Prostate gland (tissue), 2 donors: ENCODE data around the gene DUSP8. TPM values are rescaled to one million over a fixed set of nuclear protein-coding genes. Genes with fewer than 3 reads are reported as not detected.

ENCODE experiments used
- DNase-seq: peaks from one replicate; pipeline ENCODE4 v3.0.0-alpha.2; 2019; ENCODE audit warnings: low spot score
- H3K27ac ChIP-seq, 2 donors: fragments of 200-600 bp; sonication (generic); 2 replicates each; pipeline ENCODE4 v1.5.1; 2017 to 2019
- H3K27me3 ChIP-seq: fragments of 200-600 bp; sonication (generic); replicated peaks from 2 replicates; pipeline ENCODE4 v1.5.1; 2019; ENCODE audit not compliant: insufficient read depth
- H3K36me3 ChIP-seq, 2 donors: fragments of 200-600 bp; sonication (generic); 1 replicate in 1 of 2; 2 replicates in 1 of 2; pipeline versions ENCODE4 v1.5.1 to v1.8.1; 2017 to 2019
- H3K4me1 ChIP-seq: fragments of 200-600 bp; sonication (generic); replicated peaks from 2 replicates; pipeline ENCODE4 v1.5.1; 2019
- H3K4me3 ChIP-seq, 2 donors: fragments of 200-600 bp; sonication (generic); 2 replicates each; pipeline ENCODE4 v1.5.1; 2017 to 2019
- H3K9me3 ChIP-seq: fragments of 200-600 bp; sonication (generic); 2 replicates; pipeline ENCODE4 v1.5.1; 2017
- CTCF ChIP-seq, 4 experiments: fragments of 200-600 bp in 2 of 4; fragments of 450-650 bp in 2 of 4; sonication (generic) in 2 of 4; IDR thresholded peaks; 1 replicate in 3 of 4; 2 replicates in 1 of 4; pipeline ENCODE4 v1.5.1; 2016 to 2019; ENCODE audit warnings: antibody characterized with exemption in 4 of 4, mild to moderate bottlenecking in 2 of 4, moderate library complexity in 2 of 4
- POLR2A ChIP-seq: fragments of 450-650 bp; IDR thresholded peaks from one replicate; pipeline ENCODE4 v1.6.1; 2016; ENCODE audit warnings: antibody characterized with exemption, mild to moderate bottlenecking
- POLR2AphosphoS5 ChIP-seq: sonication (generic); formaldehyde crosslinking; IDR thresholded peaks from one replicate; pipeline ENCODE4 v1.6.1; 2017; ENCODE audit warnings: antibody characterized with exemption
- WGBS: methylation state at CpG from one replicate; pipeline ENCODE4 v1.1.5; 2018; 5-methylcytosine and 5-hydroxymethylcytosine counted together
- intact Hi-C: fragments of 100-400 bp; cut with DNase I; formaldehyde crosslinking; loops from one replicate; pipeline ENCODE4 v1.14.2; 2022
- total RNA-seq, 2 donors: library from RNA; depleted of rRNA; stranded (reverse); fragments of >200 nt; gene quantifications; one replicate each; pipeline ENCODE4 v1.1.0, GENCODE V29; 2016

The DUSP8 gene
- total RNA-seq, 2 donors from 2014 or later = 8.8 to 17.2 TPM

- H3K4me1 ChIP-seq = no peaks in the 10 kb centered on the region
- intact Hi-C loops = no loop called here
Measured at GRCh38 chr11:1522081-1522424, 50.0 kb downstream of the DUSP8 start.

GRCh38 chr11:1521382-1522080 is 50.5 kb downstream of the DUSP8 start:
- no peak for DNase-seq
- H3K36me3 ChIP-seq = no peaks in the 10 kb centered on the region
- no peaks in the 10 kb centered on the region for H3K9me3 ChIP-seq
- no peaks in the 10 kb centered on the region for H3K4me1 ChIP-seq
- WGBS = 83% methylated on average over 21 of the region's 21 CpGs
- no peak overlapping the region for H3K27ac ChIP-seq
- no peak overlapping the region for H3K4me3 ChIP-seq
- intact Hi-C loops = no loop called here
- TF ChIP-seq POLR2AphosphoS5 (no peak), POLR2A (no peak), CTCF (IDR thresholded peaks at IDR 0.05) (no peak)
- H3K27me3 ChIP-seq = no peaks in the 10 kb centered on the region

More at GRCh38 chr11:1522081-1522424, 50.0 kb downstream of the DUSP8 start:
- no peak for TF ChIP-seq POLR2A
- no peak for TF ChIP-seq POLR2AphosphoS5
- no peak for TF ChIP-seq CTCF (IDR thresholded peaks at IDR 0.05)
- H3K4me3 ChIP-seq = no peak overlapping the region
- H3K9me3 ChIP-seq = no peaks in the 10 kb centered on the region
- no peaks in the 10 kb centered on the region for H3K36me3 ChIP-seq
- no peaks in the 10 kb centered on the region for H3K27me3 ChIP-seq
- no peak overlapping the region for H3K27ac ChIP-seq
- WGBS = 79% methylated on average over 8 of the region's 8 CpGs
- no peak for DNase-seq

- WGBS = 62% methylated on average over 19 of the region's 19 CpGs
- no peaks in the 10 kb centered on the region for H3K27me3 ChIP-seq
- intact Hi-C loops = no loop called here
- no peak overlapping the region for H3K27ac ChIP-seq
- DNase-seq = no peak
- no peaks in the 10 kb centered on the region for H3K9me3 ChIP-seq
- TF ChIP-seq POLR2AphosphoS5 = no peak
- H3K4me3 ChIP-seq = no peak overlapping the region
- no peaks in the 10 kb centered on the region for H3K36me3 ChIP-seq
- no peaks in the 10 kb centered on the region for H3K4me1 ChIP-seq
Measured at GRCh38 chr11:1520663-1521267, 51.3 kb downstream of the DUSP8 start.

- WGBS = 84% methylated on average over 13 of the region's 13 CpGs
- no peak for DNase-seq
- H3K9me3 ChIP-seq = no peaks in the 10 kb centered on the region
- H3K27ac ChIP-seq = no peak overlapping the region
- no peak overlapping the region for H3K4me3 ChIP-seq
- H3K27me3 ChIP-seq = no peaks in the 10 kb centered on the region
- H3K36me3 ChIP-seq = no peaks in the 10 kb centered on the region
- no peak for TF ChIP-seq CTCF (IDR thresholded peaks at IDR 0.05)
- no peak for TF ChIP-seq POLR2AphosphoS5
- TF ChIP-seq POLR2A = no peak
- H3K4me1 ChIP-seq = peaks cover 2% of the 10 kb centered on the region
- intact Hi-C loops = no loop called here
Measured at GRCh38 chr11:1520209-1520662, 51.8 kb downstream of the DUSP8 start.

- H3K36me3 ChIP-seq = no peaks in the 10 kb centered on the region
- intact Hi-C loops = loop anchor here (5.0 kb wide), 1 partner anchor 212 kb away; the partner anchor contains the start of gene TOLLIP
Measured at GRCh38 chr11:1519028-1520010, 52.8 kb downstream of the DUSP8 start.

More at GRCh38 chr11:1519028-1520010, 52.8 kb downstream of the DUSP8 start:
- Histone ChIP-seq H3K4me3 (no peak overlapping the region), H3K27me3 (no peaks in the 10 kb centered on the region), H3K4me1 (peaks cover 10% of the 10 kb centered on the region), H3K27ac (no peak overlapping the region), H3K9me3 (no peaks in the 10 kb centered on the region)
- DNase-seq = no peak
- no peak for TF ChIP-seq POLR2AphosphoS5
- no peak for TF ChIP-seq POLR2A
- no peak for TF ChIP-seq CTCF (IDR thresholded peaks at IDR 0.05)
- WGBS = 95% methylated on average over 17 of the region's 17 CpGs
